Mesodermal cell (in vitro differentiated cells): ENCODE results near the gene RPA1.
"Not testable (repeated sequence)": the region's sequence is repeated elsewhere in the genome, so short reads cannot be mapped to it uniquely, and the experiment has no call there.

Experiments
- H3K27ac ChIP-seq: 2 replicates; pipeline ENCODE4 v1.7.0; 2013; ENCODE audit warnings: mild to moderate bottlenecking, low read depth, low read length, moderate library complexity; ENCODE audit not compliant: severe bottlenecking
- H3K36me3 ChIP-seq: 2 replicates; pipeline ENCODE4 v1.7.1; 2013; ENCODE audit warnings: mild to moderate bottlenecking, low read length, moderate library complexity; ENCODE audit not compliant: control insufficient read depth, insufficient read depth
- H3K4me1 ChIP-seq: one replicate; pipeline ENCODE4 v1.7.1; 2013; ENCODE audit warnings: mild to moderate bottlenecking, low read length; ENCODE audit not compliant: insufficient read depth, control insufficient read depth, poor library complexity, severe bottlenecking
- H3K4me3 ChIP-seq: 2 replicates; pipeline ENCODE4 v1.7.0; 2013; ENCODE audit warnings: low read length, control low read depth, mild to moderate bottlenecking; ENCODE audit not compliant: insufficient read depth, poor library complexity, severe bottlenecking; ENCODE audit errors: extremely low read depth
- H3K9me3 ChIP-seq: 2 replicates; pipeline ENCODE4 v1.7.1; 2013; ENCODE audit warnings: mild to moderate bottlenecking, low read length, moderate library complexity; ENCODE audit not compliant: control insufficient read depth
- WGBS, 2 experiments: methylation state at CpG; one replicate each; pipeline ENCODE4 v1.1.5; 2013; ENCODE audit warnings: missing lambda C conversion rate in 2 of 2; ENCODE audit not compliant: insufficient coverage in 2 of 2; 5-methylcytosine and 5-hydroxymethylcytosine counted together

Gene RPA1

GRCh38 chr17:1796800-1797199 lies 33.0 kb upstream of the RPA1 start:
- no peak overlapping the region for H3K27ac ChIP-seq
- H3K4me1 ChIP-seq, result no peaks in the 10 kb centered on the region
- H3K9me3 ChIP-seq, result no peaks in the 10 kb centered on the region
- no peak overlapping the region for H3K4me3 ChIP-seq
- H3K36me3 ChIP-seq, result peaks cover 39% of the 10 kb centered on the region
- 100% methylated on average over 1 of the region's 1 CpG; no CpG with 5 or more reads in 1 of the 2 experiments for WGBS, 2 experiments

GRCh38 chr17:1797323-1797722 lies 32.5 kb upstream of the RPA1 start:
- 93 to 97% methylated on average over 3 of the region's 3 CpGs for WGBS, 2 experiments

GRCh38 chr17:1797846-1798245 lies 32.0 kb upstream of the RPA1 start:
- H3K36me3 ChIP-seq, result peaks cover 50% of the 10 kb centered on the region
- not testable (repeated sequence) for H3K27ac ChIP-seq, H3K4me3 ChIP-seq, H3K9me3 ChIP-seq, H3K4me1 ChIP-seq
- 80 to 100% methylated on average over 5 to 6 of the region's 8 CpGs for WGBS, 2 experiments

More at GRCh38 chr17:1797323-1797722, 32.5 kb upstream of the RPA1 start:
- H3K27ac ChIP-seq, result no peak overlapping the region
- no peaks in the 10 kb centered on the region for H3K9me3 ChIP-seq
- no peaks in the 10 kb centered on the region for H3K4me1 ChIP-seq
- H3K4me3 ChIP-seq, result no peak overlapping the region
- peaks cover 44% of the 10 kb centered on the region for H3K36me3 ChIP-seq

- Histone ChIP-seq H3K27ac (no peak overlapping the region), H3K36me3 (peaks cover 62% of the 10 kb centered on the region), H3K4me1 (no peaks in the 10 kb centered on the region), H3K4me3 (no peak overlapping the region), H3K9me3 (no peaks in the 10 kb centered on the region)
- 98 to 100% methylated on average over 5 of the region's 7 CpGs for WGBS, 2 experiments
Measured at GRCh38 chr17:1800240-1800639, 29.6 kb upstream of the RPA1 start.

- no peaks in the 10 kb centered on the region for H3K4me1 ChIP-seq
- H3K9me3 ChIP-seq, result no peaks in the 10 kb centered on the region
- 81 to 100% methylated on average over 1 to 2 of the region's 4 CpGs for WGBS, 2 experiments
- H3K27ac ChIP-seq, result no peak overlapping the region
- peaks cover 63% of the 10 kb centered on the region for H3K36me3 ChIP-seq
- no peak overlapping the region for H3K4me3 ChIP-seq
Measured at GRCh38 chr17:1800712-1801111, 29.1 kb upstream of the RPA1 start.

- Histone ChIP-seq H3K9me3 (no peaks in the 10 kb centered on the region), H3K4me3 (no peak overlapping the region), H3K27ac (no peak overlapping the region), H3K4me1 (no peaks in the 10 kb centered on the region), H3K36me3 (peaks cover 60% of the 10 kb centered on the region)
- WGBS, 2 experiments, result 100% methylated on average over 1 of the region's 1 CpG; no CpG with 5 or more reads in 1 of the 2 experiments
Measured at GRCh38 chr17:1802429-1802828, 27.4 kb upstream of the RPA1 start.

GRCh38 chr17:1803280-1803679 lies 26.5 kb upstream of the RPA1 start:
- WGBS, 2 experiments, result 93 to 94% methylated on average over 6 of the region's 6 CpGs

GRCh38 chr17:1807890-1808289 lies 21.9 kb upstream of the RPA1 start:
- Histone ChIP-seq H3K4me1 (no peaks in the 10 kb centered on the region), H3K27ac (no peak overlapping the region), H3K4me3 (no peak overlapping the region), H3K9me3 (no peaks in the 10 kb centered on the region), H3K36me3 (peaks cover 45% of the 10 kb centered on the region)
- 93 to 96% methylated on average over 3 to 5 of the region's 6 CpGs for WGBS, 2 experiments

More at GRCh38 chr17:1803280-1803679, 26.5 kb upstream of the RPA1 start:
- H3K9me3 ChIP-seq, result no peaks in the 10 kb centered on the region
- H3K4me1 ChIP-seq, result no peaks in the 10 kb centered on the region
- no peak overlapping the region for H3K27ac ChIP-seq
- peaks cover 60% of the 10 kb centered on the region for H3K36me3 ChIP-seq
- H3K4me3 ChIP-seq, result no peak overlapping the region

GRCh38 chr17:1808644-1809043 lies 21.2 kb upstream of the RPA1 start:
- Histone ChIP-seq H3K9me3 (no peaks in the 10 kb centered on the region), H3K4me1 (no peaks in the 10 kb centered on the region), H3K36me3 (peaks cover 45% of the 10 kb centered on the region), H3K27ac (no peak overlapping the region), H3K4me3 (no peak overlapping the region)
- WGBS, 2 experiments, result 88% methylated on average over 1 of the region's 2 CpGs; no CpG with 5 or more reads in 1 of the 2 experiments

- not testable (repeated sequence) for H3K9me3 ChIP-seq, H3K4me1 ChIP-seq, H3K4me3 ChIP-seq, H3K27ac ChIP-seq
- H3K36me3 ChIP-seq, result peaks cover 48% of the 10 kb centered on the region
- WGBS, 2 experiments, result 88 to 90% methylated on average over 3 of the region's 8 CpGs
Measured at GRCh38 chr17:1809815-1810214, 20.0 kb upstream of the RPA1 start.

- no peaks in the 10 kb centered on the region for H3K9me3 ChIP-seq
- 95 to 97% methylated on average over 18 to 19 of the region's 20 CpGs for WGBS, 2 experiments
- H3K27ac ChIP-seq, result no peak overlapping the region
- peaks cover 43% of the 10 kb centered on the region for H3K36me3 ChIP-seq
- no peak overlapping the region for H3K4me3 ChIP-seq
- no peaks in the 10 kb centered on the region for H3K4me1 ChIP-seq
Measured at GRCh38 chr17:1810450-1811103, 19.2 kb upstream of the RPA1 start.
